ENCODE results near the gene CPNE6. TPM values are rescaled to one million over a fixed set of nuclear protein-coding genes. Genes with fewer than 3 reads are reported as not detected.

Gene CPNE6
- total and polyA plus RNA-seq, 2 of the 13 experiments (the other 11 are each of a cell fraction or from before 2014, with no cell fraction given): not detected

DNA sequence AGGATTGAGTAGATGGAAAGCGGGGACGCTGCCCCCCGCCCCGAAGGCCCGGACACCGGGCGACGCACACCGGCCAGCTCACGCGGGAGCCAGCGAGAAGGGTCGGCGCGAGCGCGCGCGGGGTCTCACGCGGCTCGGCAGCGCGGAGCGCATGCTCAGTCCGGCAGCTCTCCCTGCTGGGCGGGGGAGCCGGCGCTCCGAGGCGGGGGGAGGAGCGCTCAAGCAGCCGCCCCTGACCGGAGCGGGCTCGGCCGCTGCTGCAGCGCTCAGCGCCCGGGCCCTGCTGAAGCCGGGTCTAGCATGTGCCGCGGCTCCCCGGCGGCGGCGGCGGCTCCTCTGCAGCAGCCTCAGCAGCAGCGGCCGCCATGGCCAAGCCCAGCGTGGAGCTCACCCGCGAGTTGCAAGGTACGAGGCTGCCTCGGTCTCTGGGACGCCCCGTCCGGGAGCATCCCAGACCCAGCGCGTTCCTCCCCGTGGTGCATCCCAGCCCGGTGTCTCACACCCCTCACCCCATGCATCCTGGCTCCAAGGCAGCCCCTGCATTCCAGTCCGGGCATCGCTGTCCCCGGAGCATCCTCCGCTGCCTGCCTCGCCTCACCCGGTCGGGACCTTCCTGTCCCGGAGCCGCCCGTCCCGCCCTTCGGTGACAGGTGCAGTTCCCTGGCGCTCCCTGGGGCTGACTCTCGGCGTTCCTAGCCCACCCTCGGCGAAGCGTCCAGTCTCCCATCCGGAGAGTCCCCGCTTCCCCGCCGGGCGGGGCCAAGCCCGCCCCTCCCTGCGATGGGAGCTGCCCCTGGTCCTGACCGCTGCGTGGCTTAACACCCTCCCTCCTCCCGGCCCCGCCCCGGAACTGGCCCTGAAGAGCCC lies 19.3 kb upstream of the CPNE6 start, which contains the start of gene CARMIL3 (continued):
- TF ChIP-seq ZSCAN20 (CRISPR knock-in tag; IDR thresholded peaks at IDR 0.05; ENCODE audit: borderline replicate concordance) (peak; percentile 87; the same call in 1 of the 2 replicates), EZH2 (conservative IDR thresholded peaks at IDR 0.05; ENCODE audit: low read depth, low read length) (peak; percentile 43; the same call in 1 of the 2 replicates), RFXANK (CRISPR knock-in tag; IDR thresholded peaks at IDR 0.05) (no peak), PTBP1 (IDR thresholded peaks at IDR 0.05; ENCODE audit: low read depth, low read length, poor library complexity, severe bottlenecking) (no peak), ZIK1 (CRISPR knock-in tag; IDR thresholded peaks at IDR 0.05; ENCODE audit: borderline replicate concordance, low read depth) (peak; percentile 97), SCMH1 (CRISPR knock-in tag; IDR thresholded peaks at IDR 0.05; ENCODE audit: borderline replicate concordance) (no peak), NR2C2 (CRISPR knock-in tag; IDR thresholded peaks at IDR 0.05; ENCODE audit: borderline replicate concordance) (no peak), ZNF383 (CRISPR knock-in tag; IDR thresholded peaks at IDR 0.05; ENCODE audit: borderline replicate concordance) (no peak), CENPX (CRISPR knock-in tag; IDR thresholded peaks at IDR 0.05) (no peak), HIVEP1 (CRISPR knock-in tag; IDR thresholded peaks at IDR 0.05) (peak; percentile 92), ZNF567 (CRISPR knock-in tag; IDR thresholded peaks at IDR 0.05; ENCODE audit: borderline replicate concordance) (peak; percentile 55), MTA3 (CRISPR knock-in tag; IDR thresholded peaks at IDR 0.05) (no peak; the same call in 1 of the 2 replicates), MXD4 (CRISPR knock-in tag; IDR thresholded peaks at IDR 0.05) (peak; percentile 73; the same call in 1 of the 2 replicates), HNRNPUL1 (IDR thresholded peaks at IDR 0.05; ENCODE audit: low read depth, low read length) (no peak)
- TF ChIP-seq, protein P1, sequence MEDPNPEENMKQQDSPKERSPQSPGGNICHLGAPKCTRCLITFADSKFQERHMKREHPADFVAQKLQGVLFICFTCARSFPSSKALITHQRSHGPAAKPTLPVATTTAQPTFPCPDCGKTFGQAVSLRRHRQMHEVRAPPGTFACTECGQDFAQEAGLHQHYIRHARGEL (CRISPR knock-in tag; IDR thresholded peaks at IDR 0.05): peak; percentile 77
- TF ChIP-seq, protein P2, sequence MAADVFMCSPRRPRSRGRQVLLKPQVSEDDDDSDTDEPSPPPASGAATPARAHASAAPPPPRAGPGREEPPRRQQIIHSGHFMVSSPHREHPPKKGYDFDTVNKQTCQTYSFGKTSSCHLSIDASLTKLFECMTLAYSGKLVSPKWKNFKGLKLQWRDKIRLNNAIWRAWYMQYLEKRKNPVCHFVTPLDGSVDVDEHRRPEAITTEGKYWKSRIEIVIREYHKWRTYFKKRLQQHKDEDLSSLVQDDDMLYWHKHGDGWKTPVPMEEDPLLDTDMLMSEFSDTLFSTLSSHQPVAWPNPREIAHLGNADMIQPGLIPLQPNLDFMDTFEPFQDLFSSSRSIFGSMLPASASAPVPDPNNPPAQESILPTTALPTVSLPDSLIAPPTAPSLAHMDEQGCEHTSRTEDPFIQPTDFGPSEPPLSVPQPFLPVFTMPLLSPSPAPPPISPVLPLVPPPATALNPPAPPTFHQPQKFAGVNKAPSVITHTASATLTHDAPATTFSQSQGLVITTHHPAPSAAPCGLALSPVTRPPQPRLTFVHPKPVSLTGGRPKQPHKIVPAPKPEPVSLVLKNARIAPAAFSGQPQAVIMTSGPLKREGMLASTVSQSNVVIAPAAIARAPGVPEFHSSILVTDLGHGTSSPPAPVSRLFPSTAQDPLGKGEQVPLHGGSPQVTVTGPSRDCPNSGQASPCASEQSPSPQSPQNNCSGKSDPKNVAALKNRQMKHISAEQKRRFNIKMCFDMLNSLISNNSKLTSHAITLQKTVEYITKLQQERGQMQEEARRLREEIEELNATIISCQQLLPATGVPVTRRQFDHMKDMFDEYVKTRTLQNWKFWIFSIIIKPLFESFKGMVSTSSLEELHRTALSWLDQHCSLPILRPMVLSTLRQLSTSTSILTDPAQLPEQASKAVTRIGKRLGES (CRISPR knock-in tag; IDR thresholded peaks at IDR 0.05; ENCODE audit: borderline replicate concordance): no peak
- TF ChIP-seq, protein P3, sequence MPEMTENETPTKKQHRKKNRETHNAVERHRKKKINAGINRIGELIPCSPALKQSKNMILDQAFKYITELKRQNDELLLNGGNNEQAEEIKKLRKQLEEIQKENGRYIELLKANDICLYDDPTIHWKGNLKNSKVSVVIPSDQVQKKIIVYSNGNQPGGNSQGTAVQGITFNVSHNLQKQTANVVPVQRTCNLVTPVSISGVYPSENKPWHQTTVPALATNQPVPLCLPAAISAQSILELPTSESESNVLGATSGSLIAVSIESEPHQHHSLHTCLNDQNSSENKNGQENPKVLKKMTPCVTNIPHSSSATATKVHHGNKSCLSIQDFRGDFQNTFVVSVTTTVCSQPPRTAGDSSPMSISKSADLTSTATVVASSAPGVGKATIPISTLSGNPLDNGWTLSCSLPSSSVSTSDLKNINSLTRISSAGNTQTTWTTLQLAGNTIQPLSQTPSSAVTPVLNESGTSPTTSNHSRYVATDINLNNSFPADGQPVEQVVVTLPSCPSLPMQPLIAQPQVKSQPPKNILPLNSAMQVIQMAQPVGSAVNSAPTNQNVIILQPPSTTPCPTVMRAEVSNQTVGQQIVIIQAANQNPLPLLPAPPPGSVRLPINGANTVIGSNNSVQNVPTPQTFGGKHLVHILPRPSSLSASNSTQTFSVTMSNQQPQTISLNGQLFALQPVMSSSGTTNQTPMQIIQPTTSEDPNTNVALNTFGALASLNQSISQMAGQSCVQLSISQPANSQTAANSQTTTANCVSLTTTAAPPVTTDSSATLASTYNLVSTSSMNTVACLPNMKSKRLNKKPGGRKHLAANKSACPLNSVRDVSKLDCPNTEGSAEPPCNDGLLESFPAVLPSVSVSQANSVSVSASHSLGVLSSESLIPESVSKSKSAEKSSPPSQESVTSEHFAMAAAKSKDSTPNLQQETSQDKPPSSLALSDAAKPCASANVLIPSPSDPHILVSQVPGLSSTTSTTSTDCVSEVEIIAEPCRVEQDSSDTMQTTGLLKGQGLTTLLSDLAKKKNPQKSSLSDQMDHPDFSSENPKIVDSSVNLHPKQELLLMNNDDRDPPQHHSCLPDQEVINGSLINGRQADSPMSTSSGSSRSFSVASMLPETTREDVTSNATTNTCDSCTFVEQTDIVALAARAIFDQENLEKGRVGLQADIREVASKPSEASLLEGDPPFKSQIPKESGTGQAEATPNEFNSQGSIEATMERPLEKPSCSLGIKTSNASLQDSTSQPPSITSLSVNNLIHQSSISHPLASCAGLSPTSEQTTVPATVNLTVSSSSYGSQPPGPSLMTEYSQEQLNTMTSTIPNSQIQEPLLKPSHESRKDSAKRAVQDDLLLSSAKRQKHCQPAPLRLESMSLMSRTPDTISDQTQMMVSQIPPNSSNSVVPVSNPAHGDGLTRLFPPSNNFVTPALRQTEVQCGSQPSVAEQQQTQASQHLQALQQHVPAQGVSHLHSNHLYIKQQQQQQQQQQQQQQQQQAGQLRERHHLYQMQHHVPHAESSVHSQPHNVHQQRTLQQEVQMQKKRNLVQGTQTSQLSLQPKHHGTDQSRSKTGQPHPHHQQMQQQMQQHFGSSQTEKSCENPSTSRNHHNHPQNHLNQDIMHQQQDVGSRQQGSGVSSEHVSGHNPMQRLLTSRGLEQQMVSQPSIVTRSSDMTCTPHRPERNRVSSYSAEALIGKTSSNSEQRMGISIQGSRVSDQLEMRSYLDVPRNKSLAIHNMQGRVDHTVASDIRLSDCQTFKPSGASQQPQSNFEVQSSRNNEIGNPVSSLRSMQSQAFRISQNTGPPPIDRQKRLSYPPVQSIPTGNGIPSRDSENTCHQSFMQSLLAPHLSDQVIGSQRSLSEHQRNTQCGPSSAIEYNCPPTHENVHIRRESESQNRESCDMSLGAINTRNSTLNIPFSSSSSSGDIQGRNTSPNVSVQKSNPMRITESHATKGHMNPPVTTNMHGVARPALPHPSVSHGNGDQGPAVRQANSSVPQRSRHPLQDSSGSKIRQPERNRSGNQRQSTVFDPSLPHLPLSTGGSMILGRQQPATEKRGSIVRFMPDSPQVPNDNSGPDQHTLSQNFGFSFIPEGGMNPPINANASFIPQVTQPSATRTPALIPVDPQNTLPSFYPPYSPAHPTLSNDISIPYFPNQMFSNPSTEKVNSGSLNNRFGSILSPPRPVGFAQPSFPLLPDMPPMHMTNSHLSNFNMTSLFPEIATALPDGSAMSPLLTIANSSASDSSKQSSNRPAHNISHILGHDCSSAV (CRISPR knock-in tag; IDR thresholded peaks at IDR 0.05; ENCODE audit: borderline replicate concordance): 0 out of 2 replicates have a peak, but pooled peaks have one; percentile 31

All from HepG2 (cell line).